HEK293 (cell line): ENCODE measurements around the gene NEK2.
A peak's percentile ranks its signal among the peaks of the same experiment; 100 is the strongest.
"Not testable (repeated sequence)": the region's sequence is repeated elsewhere in the genome, so short reads cannot be mapped to it uniquely, and the experiment has no call there.

Experiments
- CTCF ChIA-PET: fragments of 350-600 bp; formaldehyde crosslinking; extraction: SDS; loops from one replicate; lab custom pipeline; 2021; ENCODE audit warnings: antibody characterized with exemption; lab: Yijun Ruan, JAX
- POLR2A ChIA-PET: fragments of 300-600 bp; formaldehyde crosslinking; extraction: SDS; loops from one replicate; lab custom pipeline; 2020; ENCODE audit warnings: antibody characterized with exemption, inconsistent platforms; lab: Yijun Ruan, JAX
- H3K27ac ChIP-seq: fragments of 200-500 bp; sonication (Bioruptor generic); 2 replicates; pipeline ENCODE4 v1.5.1; 2014; ENCODE audit warnings: low read depth, low read length, control low read depth, inconsistent platforms; ENCODE audit errors: extremely low read depth
- H3K36me3 ChIP-seq, 2 experiments: fragments of 200-500 bp in 1 of 2; sonication (Bioruptor generic) in 1 of 2; 1 replicate in 1 of 2; 2 replicates in 1 of 2; pipeline ENCODE4 v1.5.1; 2014 to 2017; ENCODE audit warnings: inconsistent platforms in 2 of 2, low read length in 2 of 2; ENCODE audit not compliant: control insufficient read depth in 2 of 2, insufficient read depth in 1 of 2
- H3K4me1 ChIP-seq: fragments of 200-500 bp; sonication (Bioruptor generic); 2 replicates; pipeline ENCODE4 v1.5.1; 2014; ENCODE audit warnings: mild to moderate bottlenecking, low read length, inconsistent platforms; ENCODE audit not compliant: control insufficient read depth, insufficient read depth
- H3K4me3 ChIP-seq: 2 replicates; pipeline ENCODE4 v1.5.1; 2011; ENCODE audit warnings: low read depth, mild to moderate bottlenecking, control low read depth, low read length, moderate library complexity
- H3K9me3 ChIP-seq: fragments of 200-500 bp; sonication (Bioruptor generic); 2 replicates; pipeline ENCODE4 v1.5.1; 2014; ENCODE audit warnings: low read depth, low read length, inconsistent platforms; ENCODE audit not compliant: control insufficient read depth, insufficient read depth
- GFI1B ChIP-seq: fragments of 450-650 bp; formaldehyde crosslinking; IDR thresholded peaks from 2 replicates; pipeline ENCODE4 v1.5.1; 2016; ENCODE audit warnings: missing biosample characterization, missing genetic modification characterization
- GLIS1 ChIP-seq: fragments of 450-650 bp; formaldehyde crosslinking; IDR thresholded peaks from 2 replicates; pipeline ENCODE4 v1.5.1; 2016; ENCODE audit warnings: missing biosample characterization, missing genetic modification characterization
- OVOL3 ChIP-seq: fragments of 450-650 bp; formaldehyde crosslinking; IDR thresholded peaks from 2 replicates; pipeline ENCODE4 v1.5.1; 2016; ENCODE audit warnings: missing biosample characterization, missing genetic modification characterization
- REPIN1 ChIP-seq: fragments of 450-650 bp; formaldehyde crosslinking; IDR thresholded peaks from 2 replicates; pipeline ENCODE4 v1.5.1; 2017; ENCODE audit warnings: missing biosample characterization, missing genetic modification characterization, low read depth
- WT1 ChIP-seq: fragments of 450-650 bp; formaldehyde crosslinking; IDR thresholded peaks from 2 replicates; pipeline ENCODE4 v1.5.1; 2016; ENCODE audit warnings: missing biosample characterization, missing genetic modification characterization
- ZBTB21 ChIP-seq: fragments of 450-650 bp; formaldehyde crosslinking; IDR thresholded peaks from 2 replicates; pipeline ENCODE4 v1.5.1; 2017; ENCODE audit warnings: missing biosample characterization, missing genetic modification characterization
- ZBTB7A ChIP-seq: fragments of 450-650 bp; formaldehyde crosslinking; IDR thresholded peaks from 2 replicates; pipeline ENCODE4 v1.5.1; 2016; ENCODE audit warnings: low read depth, missing biosample characterization, missing genetic modification characterization
- ZFP37 ChIP-seq: fragments of 450-650 bp; formaldehyde crosslinking; IDR thresholded peaks from 2 replicates; pipeline ENCODE4 v1.5.1; 2016; ENCODE audit warnings: missing biosample characterization, missing genetic modification characterization
- ZNF132 ChIP-seq: fragments of 450-650 bp; formaldehyde crosslinking; IDR thresholded peaks from 2 replicates; pipeline ENCODE4 v1.5.1; 2017; ENCODE audit warnings: missing biosample characterization, missing genetic modification characterization, borderline replicate concordance
- ZNF184 ChIP-seq: fragments of 450-650 bp; IDR thresholded peaks from 2 replicates; pipeline ENCODE4 v1.5.1; 2018; ENCODE audit warnings: missing biosample characterization, mild to moderate bottlenecking, missing genetic modification characterization
- ZNF426 ChIP-seq: fragments of 450-650 bp; formaldehyde crosslinking; IDR thresholded peaks from 2 replicates; pipeline ENCODE4 v1.5.1; 2017; ENCODE audit warnings: missing biosample characterization, missing genetic modification characterization, mild to moderate bottlenecking, inconsistent platforms, moderate library complexity
- ZNF585B ChIP-seq: fragments of 450-650 bp; formaldehyde crosslinking; IDR thresholded peaks from 2 replicates; pipeline ENCODE4 v1.5.1; 2016; ENCODE audit warnings: missing biosample characterization, missing genetic modification characterization
- ZNF626 ChIP-seq: fragments of 450-650 bp; sonication (Bioruptor Pico); formaldehyde crosslinking; IDR thresholded peaks from 2 replicates; pipeline ENCODE4 v1.5.1; 2018; ENCODE audit warnings: missing biosample characterization, missing genetic modification characterization, inconsistent platforms
- ZNF629 ChIP-seq: fragments of 450-650 bp; formaldehyde crosslinking; IDR thresholded peaks from 2 replicates; pipeline ENCODE4 v1.5.1; 2017; ENCODE audit warnings: missing biosample characterization, missing genetic modification characterization
- TF ChIP-seq, protein P1 (sequence below): fragments of 450-650 bp; formaldehyde crosslinking; IDR thresholded peaks from 2 replicates; pipeline ENCODE4 v1.5.1; 2016; ENCODE audit warnings: missing biosample characterization, missing genetic modification characterization
- TF ChIP-seq, protein P2 (sequence below): fragments of 450-650 bp; formaldehyde crosslinking; IDR thresholded peaks from 2 replicates; pipeline ENCODE4 v1.5.1; 2016; ENCODE audit warnings: missing biosample characterization, missing genetic modification characterization
- TF ChIP-seq, protein P3 (sequence below): fragments of 450-650 bp; formaldehyde crosslinking; IDR thresholded peaks from 2 replicates; pipeline ENCODE4 v1.5.1; 2016; ENCODE audit warnings: missing biosample characterization, missing genetic modification characterization
- TF ChIP-seq, protein P4 (sequence below): fragments of 450-650 bp; formaldehyde crosslinking; IDR thresholded peaks from 2 replicates; pipeline ENCODE4 v1.5.1; 2016; ENCODE audit warnings: missing biosample characterization, missing genetic modification characterization

The NEK2 gene

DNA sequence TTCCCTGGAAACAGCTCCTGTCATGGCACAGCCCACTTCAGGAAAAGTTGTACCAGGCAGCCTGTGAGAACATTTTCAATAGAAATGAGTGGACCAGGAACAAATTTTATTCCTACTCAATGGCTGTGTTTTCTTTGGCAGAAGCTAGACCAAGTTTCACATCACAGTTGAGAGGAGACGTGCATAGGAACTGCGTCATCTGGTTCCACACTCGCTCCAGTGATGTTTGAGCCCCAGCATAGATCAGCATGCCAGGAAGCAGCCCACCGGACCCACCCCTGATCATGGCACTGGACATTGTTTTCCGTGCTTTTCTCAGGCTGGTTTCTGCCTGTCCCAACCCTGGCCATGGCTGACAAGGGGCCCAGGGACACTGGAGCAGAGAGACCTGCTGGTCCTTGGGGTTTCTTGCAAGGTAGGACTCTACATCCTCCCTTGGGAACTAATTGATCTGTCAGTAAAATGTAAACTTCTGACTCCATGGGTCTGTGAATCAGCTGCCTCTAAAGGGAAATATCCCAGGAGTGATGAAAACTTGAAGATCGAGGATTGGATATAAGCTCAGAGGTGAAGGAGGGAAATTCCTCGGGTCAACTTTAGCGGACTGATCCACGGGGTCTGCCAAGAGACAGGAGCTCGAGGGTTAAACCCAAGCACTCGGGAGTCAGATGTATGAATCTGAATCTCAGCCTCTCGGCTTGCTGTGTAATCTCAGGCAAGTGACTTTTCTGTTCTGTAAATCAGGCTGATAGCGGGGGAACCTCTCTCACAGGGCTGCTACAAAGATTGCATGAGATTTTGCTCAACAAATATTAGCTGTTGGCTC is 35.7 kb downstream of the NEK2 start:
- H3K36me3 ChIP-seq, result no peaks in the 10 kb centered on the region
- H3K4me3 ChIP-seq, result no peak overlapping the region
- POLR2A ChIA-PET, result no interaction called here
- peaks cover 8% of the 10 kb centered on the region for H3K4me1 ChIP-seq
- CTCF ChIA-PET, result interaction anchor here (1.1 to 2.0 kb wide), 4 partner anchors 7 to 125 kb away, joined by 3 to 8 read pairs (median 4); no protein-coding TSS in a partner anchor
- H3K9me3 ChIP-seq, result no peaks in the 10 kb centered on the region
- H3K27ac ChIP-seq, result no peak overlapping the region
- TF ChIP-seq ZNF626 (tag by site-specific recombination) (no peak), ZFP37 (tag by site-specific recombination) (peak; percentile 64; the same call in 1 of the 2 replicates), ZNF629 (tag by site-specific recombination) (0 out of 2 replicates have a peak, but pooled peaks have one; percentile 31)

DNA sequence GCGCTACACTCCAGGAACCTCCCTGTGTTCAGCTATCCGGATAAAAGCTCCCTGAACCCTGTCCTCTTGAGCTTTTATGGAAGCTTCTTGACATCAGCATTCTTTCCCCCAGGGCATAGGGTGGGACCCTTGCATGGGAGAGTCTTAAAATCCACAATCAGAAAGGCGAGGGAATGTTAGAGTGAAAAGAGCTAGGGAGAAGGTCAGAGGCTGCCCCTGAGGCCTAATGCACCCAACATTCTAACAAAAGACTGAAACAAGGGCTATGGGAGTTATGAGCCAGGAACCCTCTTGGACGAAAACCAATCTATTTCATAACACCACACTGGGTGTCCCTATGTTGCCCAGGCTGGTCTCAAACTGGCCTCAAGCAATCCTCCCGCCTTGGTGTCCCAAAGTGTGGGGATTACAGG is 36.7 kb downstream of the NEK2 start:
- ChIA-PET CTCF (interaction anchor here (1.3 kb wide), 3 partner anchors 16 to 315 kb away, joined by 3 to 5 read pairs (median 4); no protein-coding TSS in a partner anchor), POLR2A (interaction anchor here (0.6 kb wide), 1 partner anchor 421 kb away, joined by 3 read pairs; no protein-coding TSS in a partner anchor)
- H3K9me3 ChIP-seq, result no peaks in the 10 kb centered on the region
- no peaks in the 10 kb centered on the region for H3K36me3 ChIP-seq
- TF ChIP-seq, protein P1, sequence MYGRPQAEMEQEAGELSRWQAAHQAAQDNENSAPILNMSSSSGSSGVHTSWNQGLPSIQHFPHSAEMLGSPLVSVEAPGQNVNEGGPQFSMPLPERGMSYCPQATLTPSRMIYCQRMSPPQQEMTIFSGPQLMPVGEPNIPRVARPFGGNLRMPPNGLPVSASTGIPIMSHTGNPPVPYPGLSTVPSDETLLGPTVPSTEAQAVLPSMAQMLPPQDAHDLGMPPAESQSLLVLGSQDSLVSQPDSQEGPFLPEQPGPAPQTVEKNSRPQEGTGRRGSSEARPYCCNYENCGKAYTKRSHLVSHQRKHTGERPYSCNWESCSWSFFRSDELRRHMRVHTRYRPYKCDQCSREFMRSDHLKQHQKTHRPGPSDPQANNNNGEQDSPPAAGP (tag by site-specific recombination), result peak; percentile 86
- TF ChIP-seq GLIS1 (tag by site-specific recombination) (no peak), ZBTB21 (tag by site-specific recombination) (no peak)
- peaks cover 3% of the 10 kb centered on the region for H3K4me1 ChIP-seq
- H3K27ac ChIP-seq, result no peak overlapping the region
- H3K4me3 ChIP-seq, result no peak overlapping the region

DNA sequence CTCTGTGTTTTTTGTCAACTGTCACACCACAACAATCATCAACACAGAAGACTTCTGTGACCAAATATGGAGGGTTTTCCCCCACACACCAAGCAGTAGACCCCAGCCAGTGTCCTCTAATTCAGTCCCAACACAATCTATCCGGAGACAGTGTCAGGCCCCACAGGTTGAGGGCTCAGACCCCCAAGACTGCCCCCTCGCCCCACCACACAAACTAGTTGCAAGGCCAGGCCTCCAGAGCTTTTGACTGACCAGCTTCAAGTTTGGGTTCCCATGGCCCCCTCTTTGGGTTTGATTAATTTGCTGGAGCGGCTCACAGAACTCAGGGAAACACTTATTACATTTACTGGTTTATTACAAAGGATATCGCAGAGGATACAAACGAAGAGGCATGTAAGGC is 37.2 kb downstream of the NEK2 start:
- Histone ChIP-seq H3K9me3 (no peaks in the 10 kb centered on the region), H3K36me3 (no peaks in the 10 kb centered on the region), H3K4me3 (no peak overlapping the region), H3K27ac (no peak overlapping the region), H3K4me1 (no peaks in the 10 kb centered on the region)
- CTCF ChIA-PET, result interaction anchor here (1.3 kb wide), 2 partner anchors 16 to 315 kb away, joined by 4 to 5 read pairs; no protein-coding TSS in a partner anchor
- no peak for TF ChIP-seq OVOL3 (tag by site-specific recombination)
- no peak for TF ChIP-seq REPIN1
- POLR2A ChIA-PET, result interaction anchor here (0.6 kb wide), 1 partner anchor 422 kb away, joined by 3 read pairs; no protein-coding TSS in a partner anchor

DNA sequence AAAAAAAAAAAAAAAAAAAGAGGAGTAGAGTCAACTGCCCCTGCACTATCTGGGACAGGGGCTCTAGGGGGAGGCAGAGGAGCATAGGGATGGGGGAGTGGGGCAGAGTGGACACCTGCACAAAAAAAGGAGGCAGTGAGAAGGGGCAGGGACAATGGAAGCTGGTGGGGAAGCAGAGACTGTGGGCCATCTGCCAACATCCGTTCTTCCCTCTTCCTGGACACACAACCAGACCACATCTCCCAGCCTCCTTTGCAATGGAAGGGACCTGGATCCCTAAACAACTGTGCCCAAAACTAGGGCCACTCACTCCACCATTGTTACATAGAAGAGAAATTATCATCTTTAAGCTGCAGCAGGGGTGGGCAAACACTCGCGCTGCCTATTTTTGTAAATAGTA is 38.4 kb downstream of the NEK2 start:
- TF ChIP-seq ZBTB7A (tag by site-specific recombination) (no peak), ZBTB21 (tag by site-specific recombination) (no peak), ZNF184 (no peak), ZNF585B (tag by site-specific recombination) (no peak), ZNF426 (tag by site-specific recombination) (no peak), GFI1B (tag by site-specific recombination) (no peak), WT1 (tag by site-specific recombination) (no peak), ZNF132 (no peak)
- TF ChIP-seq, protein P2, sequence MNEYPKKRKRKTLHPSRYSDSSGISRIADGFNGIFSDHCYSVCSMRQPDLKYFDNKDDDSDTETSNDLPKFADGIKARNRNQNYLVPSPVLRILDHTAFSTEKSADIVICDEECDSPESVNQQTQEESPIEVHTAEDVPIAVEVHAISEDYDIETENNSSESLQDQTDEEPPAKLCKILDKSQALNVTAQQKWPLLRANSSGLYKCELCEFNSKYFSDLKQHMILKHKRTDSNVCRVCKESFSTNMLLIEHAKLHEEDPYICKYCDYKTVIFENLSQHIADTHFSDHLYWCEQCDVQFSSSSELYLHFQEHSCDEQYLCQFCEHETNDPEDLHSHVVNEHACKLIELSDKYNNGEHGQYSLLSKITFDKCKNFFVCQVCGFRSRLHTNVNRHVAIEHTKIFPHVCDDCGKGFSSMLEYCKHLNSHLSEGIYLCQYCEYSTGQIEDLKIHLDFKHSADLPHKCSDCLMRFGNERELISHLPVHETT (tag by site-specific recombination), result no peak
- TF ChIP-seq, protein P3, sequence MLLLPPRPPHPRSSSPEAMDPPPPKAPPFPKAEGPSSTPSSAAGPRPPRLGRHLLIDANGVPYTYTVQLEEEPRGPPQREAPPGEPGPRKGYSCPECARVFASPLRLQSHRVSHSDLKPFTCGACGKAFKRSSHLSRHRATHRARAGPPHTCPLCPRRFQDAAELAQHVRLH, result no peak
- TF ChIP-seq, protein P4, sequence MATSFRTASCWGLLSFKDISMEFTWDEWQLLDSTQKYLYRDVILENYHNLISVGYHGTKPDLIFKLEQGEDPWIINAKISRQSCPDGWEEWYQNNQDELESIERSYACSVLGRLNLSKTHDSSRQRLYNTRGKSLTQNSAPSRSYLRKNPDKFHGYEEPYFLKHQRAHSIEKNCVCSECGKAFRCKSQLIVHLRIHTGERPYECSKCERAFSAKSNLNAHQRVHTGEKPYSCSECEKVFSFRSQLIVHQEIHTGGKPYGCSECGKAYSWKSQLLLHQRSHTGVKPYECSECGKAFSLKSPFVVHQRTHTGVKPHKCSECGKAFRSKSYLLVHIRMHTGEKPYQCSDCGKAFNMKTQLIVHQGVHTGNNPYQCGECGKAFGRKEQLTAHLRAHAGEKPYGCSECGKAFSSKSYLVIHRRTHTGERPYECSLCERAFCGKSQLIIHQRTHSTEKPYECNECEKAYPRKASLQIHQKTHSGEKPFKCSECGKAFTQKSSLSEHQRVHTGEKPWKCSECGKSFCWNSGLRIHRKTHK, result no peak
- Histone ChIP-seq H3K4me1 (no peaks in the 10 kb centered on the region), H3K27ac (no peak overlapping the region), H3K9me3 (no peaks in the 10 kb centered on the region), H3K36me3 (no peaks in the 10 kb centered on the region), H3K4me3 (no peak overlapping the region)
- POLR2A ChIA-PET, result no interaction called here
- CTCF ChIA-PET, result interaction anchor here (1.0 kb wide), 1 partner anchor 18 kb away, joined by 4 read pairs; no protein-coding TSS in a partner anchor

DNA sequence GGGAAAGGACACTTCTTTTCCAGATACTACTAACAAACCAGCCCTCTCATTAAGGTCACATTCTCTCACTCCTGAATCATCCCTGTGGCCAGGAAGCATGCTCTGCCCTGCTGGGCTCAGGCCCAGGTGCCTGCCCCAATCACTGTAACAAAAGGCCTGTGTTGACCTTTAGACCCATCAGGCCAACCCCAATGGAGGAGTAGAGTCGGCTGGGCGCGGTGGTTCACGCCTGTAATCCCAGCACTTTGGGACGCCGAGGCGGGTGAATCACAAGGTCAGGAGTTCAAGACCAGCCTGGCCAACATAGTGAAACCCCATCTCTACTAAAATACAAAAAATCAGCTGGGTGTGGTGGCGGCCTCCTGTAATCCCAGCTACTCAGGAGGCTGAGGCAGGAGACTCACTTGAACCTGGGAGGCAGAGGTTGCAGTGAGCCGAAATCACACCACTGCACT is 38.8 kb downstream of the NEK2 start:
- H3K4me3 ChIP-seq, H3K36me3 ChIP-seq, H3K4me1 ChIP-seq, H3K27ac ChIP-seq, H3K9me3 ChIP-seq, POLR2A ChIA-PET: not testable (repeated sequence)
- CTCF ChIA-PET, result interaction anchor here (0.6 to 1.0 kb wide), 2 partner anchors 17 to 19 kb away, joined by 3 to 4 read pairs; no protein-coding TSS in a partner anchor
